GM12878 (cell line): ENCODE results near the gene AFAP1. TPM values are rescaled to one million over a fixed set of nuclear protein-coding genes. Genes with fewer than 3 reads are reported as not detected.

Source experiments
- ATAC-seq: fragments of 200-7000 bp; cut with Tn5 transposase; 3 replicates; pipeline ENCODE4 v1.9.1; 2020; ENCODE audit warnings: mild to moderate bottlenecking, moderate library complexity
- BruUV-seq: library from RNA; stranded (reverse); fragments of 400-500 nt; replicated peaks from 2 replicates; lab custom pipeline; 2021; lab: Mats Ljungman, UMichigan
- CTCF ChIA-PET: fragments of 300-600 bp; sonication (Branson Sonifier 250); formaldehyde crosslinking; extraction: SDS; loops from one replicate; lab custom pipeline; 2021; ENCODE audit warnings: inconsistent platforms; lab: Yijun Ruan, JAX
- POLR2A ChIA-PET: fragments of 350-600 bp; formaldehyde crosslinking; extraction: SDS; loops from one replicate; lab custom pipeline; 2021; ENCODE audit warnings: inconsistent platforms; lab: Charles Lee
- RAD21 ChIA-PET: fragments of 300-600 bp; sonication (Branson Sonifier 250); formaldehyde crosslinking; loops from one replicate; lab custom pipeline; 2023; ENCODE audit warnings: antibody characterized with exemption; ENCODE audit not compliant: unreplicated experiment; lab: Charles Lee
- SMC1A ChIA-PET: fragments of 300-600 bp; sonication (Branson Sonifier 250); formaldehyde crosslinking; loops from one replicate; lab custom pipeline; 2023; ENCODE audit not compliant: unreplicated experiment, uncharacterized antibody; lab: Charles Lee
- DNase-seq: peaks from one replicate; pipeline ENCODE4 v3.0.0-alpha.2; 2011; ENCODE audit warnings: low read depth, low spot score
- FAIRE-seq: peaks from 3 replicates; lab custom pipeline; 2011; peaks lifted over from hg19 to GRCh38; lab: Jason Lieb, UNC
- H2AFZ ChIP-seq: 2 replicates; pipeline ENCODE4 v1.6.0; 2011; ENCODE audit warnings: low read depth, low read length, control low read depth; ENCODE audit not compliant: control insufficient read depth
- H3K27ac ChIP-seq: 2 replicates; pipeline ENCODE4 v1.5.1; 2011; ENCODE audit warnings: control low read depth; ENCODE audit not compliant: control insufficient read depth, insufficient read depth
- H3K27me3 ChIP-seq, 2 experiments: replicated peaks in 1 of 2; 2 replicates each; pipeline versions ENCODE4 v1.6.0 to v1.6.1; 2011; ENCODE audit warnings: low read length in 1 of 2; ENCODE audit not compliant: control insufficient read depth in 2 of 2, insufficient read depth in 2 of 2
- H3K36me3 ChIP-seq, 2 experiments: 2 replicates each; pipeline ENCODE4 v1.5.1; 2011; ENCODE audit warnings: low read length in 1 of 2; ENCODE audit not compliant: control insufficient read depth in 2 of 2, insufficient read depth in 2 of 2
- H3K4me1 ChIP-seq: 2 replicates; pipeline ENCODE4 v1.6.1; 2011; ENCODE audit warnings: mild to moderate bottlenecking, low read length, moderate library complexity, mixed read lengths; ENCODE audit not compliant: control insufficient read depth, insufficient read depth
- H3K4me2 ChIP-seq: 2 replicates; pipeline ENCODE4 v1.6.0; 2011; ENCODE audit warnings: control low read depth; ENCODE audit not compliant: control insufficient read depth, insufficient read depth
- H3K4me3 ChIP-seq: fragments of 200-600 bp; sonication (generic); 2 replicates; pipeline ENCODE4 v1.5.1; 2016
- H3K79me2 ChIP-seq: 2 replicates; pipeline ENCODE4 v1.6.0; 2011; ENCODE audit warnings: low read length; ENCODE audit not compliant: control insufficient read depth, insufficient read depth
- H3K9ac ChIP-seq: 2 replicates; pipeline ENCODE4 v1.8.0; 2011; ENCODE audit warnings: low read length, control low read depth, mixed read lengths; ENCODE audit not compliant: control insufficient read depth, insufficient read depth
- H3K9me3 ChIP-seq: replicated peaks from 3 replicates; pipeline ENCODE4 v1.5.1; 2011; ENCODE audit warnings: mild to moderate bottlenecking, low read length; ENCODE audit not compliant: control insufficient read depth, insufficient read depth
- H4K20me1 ChIP-seq: 2 replicates; pipeline ENCODE4 v1.6.0; 2011; ENCODE audit not compliant: control insufficient read depth, insufficient read depth
- ATF7 ChIP-seq: fragments of 450-650 bp; IDR thresholded peaks from 2 replicates; pipeline ENCODE4 v1.6.1; 2016; ENCODE audit warnings: low read depth, mild to moderate bottlenecking
- BACH1 ChIP-seq: fragments of 450-650 bp; IDR thresholded peaks from 2 replicates; pipeline ENCODE4 v1.6.1; 2017; ENCODE audit warnings: mild to moderate bottlenecking, borderline replicate concordance
- CHD2 ChIP-seq: IDR thresholded peaks from 2 replicates; pipeline ENCODE4 v1.6.1; 2011; ENCODE audit warnings: low read depth, low read length, improper control_type of control experiment, borderline replicate concordance
- EGR1 ChIP-seq, 2 experiments: IDR thresholded peaks; 1 replicate in 1 of 2; 2 replicates in 1 of 2; pipeline ENCODE4 v1.6.1; 2011 to 2012; ENCODE audit warnings: low read depth in 2 of 2, low read length in 2 of 2, borderline replicate concordance in 1 of 2, mild to moderate bottlenecking in 1 of 2, moderate library complexity in 1 of 2
- EP300 ChIP-seq, 2 experiments: fragments of 150-350 bp in 1 of 2; IDR thresholded peaks; 2 replicates each; pipeline ENCODE4 v1.6.1; 2011 to 2012; ENCODE audit warnings: low read depth in 2 of 2, low read length in 2 of 2, borderline replicate concordance in 1 of 2, improper control_type of control experiment in 1 of 2, inconsistent platforms in 1 of 2; ENCODE audit not compliant: control insufficient read depth in 1 of 2
- MEF2B ChIP-seq: fragments of 450-650 bp; IDR thresholded peaks from 2 replicates; pipeline ENCODE4 v1.6.1; 2018; ENCODE audit warnings: mild to moderate bottlenecking, moderate library complexity; ENCODE audit not compliant: partially characterized antibody, poor library complexity, severe bottlenecking
- POU2F2 ChIP-seq: IDR thresholded peaks from 3 replicates; pipeline ENCODE4 v1.6.1; 2011; ENCODE audit warnings: low read depth, mild to moderate bottlenecking, low read length, borderline replicate concordance
- TCF3 ChIP-seq: IDR thresholded peaks from 2 replicates; pipeline ENCODE4 v1.6.1; 2012; ENCODE audit warnings: low read depth, mild to moderate bottlenecking, low read length, borderline replicate concordance; ENCODE audit not compliant: insufficient read depth
- WRNIP1 ChIP-seq: IDR thresholded peaks from 2 replicates; pipeline ENCODE4 v1.6.1; 2011; ENCODE audit warnings: low read depth, low read length, improper control_type of control experiment, borderline replicate concordance
- ZNF622 ChIP-seq: fragments of 450-650 bp; IDR thresholded peaks from 2 replicates; pipeline ENCODE4 v1.6.1; 2017; ENCODE audit warnings: mild to moderate bottlenecking, inconsistent platforms
- ZZZ3 ChIP-seq: IDR thresholded peaks from 2 replicates; pipeline ENCODE4 v1.6.1; 2011; ENCODE audit warnings: low read depth; ENCODE audit not compliant: control insufficient read depth, insufficient read length
- WGBS: methylation state at CpG from one replicate; pipeline ENCODE4 v1.1.6; 2016; ENCODE audit warnings: low lambda C conversion rate; ENCODE audit not compliant: insufficient replicate concordance, insufficient coverage; ENCODE audit errors: missing lambda C conversion rate; 5-methylcytosine and 5-hydroxymethylcytosine counted together
- in situ Hi-C: fragments of 300-500 bp; cut with MboI; formaldehyde crosslinking; loops from 9 replicates; pipeline ENCODE4 v1.14.3; 2018; ENCODE audit warnings: mixed read lengths
- intact Hi-C: fragments of 100-400 bp; cut with micrococcal nuclease; formaldehyde crosslinking; loops from one replicate; pipeline ENCODE4 v1.14.2; 2022; ENCODE audit not compliant: unreplicated experiment
- polyA plus RNA-seq, 11 experiments: library from polyadenylated mRNA; depleted of rRNA in 4 of 11; unstranded in 6 of 11; stranded (reverse) in 5 of 11; fragments of >200 nt; fragmentation: Nextera tagmentation in 4 of 11; fragmentation: Illumina TruSeq in 1 of 11; extraction: Ambion mirVana in 4 of 11; extraction: Trizol in 1 of 11; gene quantifications; 1 replicate in 1 of 11; 2 replicates in 10 of 11; pipeline versions ENCODE4 v1.2.1 to v1.2.3, GENCODE V29; 2011 to 2016; ENCODE audit warnings: inconsistent platforms in 2 of 11, missing spikeins in 2 of 11, low read depth in 1 of 11
- total RNA-seq, 4 experiments: library from RNA; depleted of rRNA in 3 of 4; stranded (reverse); fragments of >200 nt in 3 of 4; fragmentation: Illumina TruSeq in 1 of 4; extraction: Trizol in 1 of 4; gene quantifications; 2 replicates each; pipeline versions ENCODE4 v1.2.1 to v1.2.3, GENCODE V29; 2013 to 2021
- TF ChIP-seq, protein P1 (sequence below): fragments of 450-650 bp; IDR thresholded peaks from 2 replicates; pipeline ENCODE4 v1.6.1; 2016; ENCODE audit warnings: mild to moderate bottlenecking
- TF ChIP-seq, protein P2 (sequence below): IDR thresholded peaks from 2 replicates; pipeline ENCODE4 v1.6.1; 2012; ENCODE audit warnings: low read length, inconsistent platforms

The AFAP1 gene
- total and polyA plus RNA-seq, 10 of the 15 experiments (the other 5 are each of a cell fraction or from before 2014, with no cell fraction given): 0.02 to 0.23 (median 0.09) TPM; not detected in 1

DNA sequence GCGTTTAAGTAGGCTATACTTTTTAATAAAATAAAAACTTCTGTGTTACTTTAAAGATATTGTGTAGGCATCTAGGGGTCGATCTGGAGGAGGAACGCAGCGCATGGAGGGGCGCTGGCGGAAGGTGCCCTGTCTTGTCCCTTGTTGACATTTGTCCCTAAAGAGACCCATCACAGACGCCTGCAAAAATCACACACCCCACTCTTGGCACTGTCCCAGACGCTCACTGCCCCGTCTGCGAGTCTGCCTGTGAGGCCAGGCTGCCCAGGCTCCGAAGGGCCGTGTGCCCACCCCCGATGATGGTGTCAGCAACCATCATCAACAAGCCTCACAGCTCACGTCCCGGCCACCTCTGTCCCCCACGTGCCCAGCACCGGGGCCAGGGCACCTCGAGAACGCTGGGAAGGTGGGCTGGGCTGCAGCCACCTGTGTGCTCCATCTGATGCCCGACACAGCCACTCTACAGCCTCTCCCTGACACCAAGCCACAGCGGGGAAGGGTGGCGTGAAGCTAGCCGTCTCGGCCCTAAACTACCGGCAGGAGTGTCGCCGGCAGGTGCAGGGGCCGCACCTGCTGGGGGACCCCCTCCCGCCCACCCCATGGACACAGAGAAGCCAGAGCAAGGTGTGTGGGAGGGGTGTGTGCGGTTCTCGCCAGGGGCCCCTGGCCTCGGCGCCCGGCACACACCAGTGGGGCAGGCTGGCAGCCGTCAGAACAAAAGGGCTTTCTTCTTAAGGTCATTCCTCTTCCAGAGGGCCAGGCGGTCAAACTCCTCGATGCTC, 26.8 kb upstream of the AFAP1 start:
- H3K9me3 ChIP-seq: no peaks in the 10 kb centered on the region
- RAD21 ChIA-PET: no interaction called here
- H3K9ac ChIP-seq: no peak overlapping the region
- peaks cover 30% of the 10 kb centered on the region for H3K4me1 ChIP-seq
- TF ChIP-seq WRNIP1 (no peak), ZZZ3 (no peak), ATF7 (no peak), ZNF622 (no peak), TCF3 (no peak), EP300 (IDR thresholded peaks at IDR 0.05; ENCODE audit: borderline replicate concordance in 1 of 2, control insufficient read depth in 1 of 2, low read depth in 2 of 2, low read length in 2 of 2) (no peak), POU2F2 (no peak), EGR1 (IDR thresholded peaks at IDR 0.05; ENCODE audit: borderline replicate concordance in 1 of 2, low read depth in 2 of 2, low read length in 2 of 2) (no peak), CHD2 (no peak), MEF2B (no peak), BACH1 (no peak)
- TF ChIP-seq, protein P1, sequence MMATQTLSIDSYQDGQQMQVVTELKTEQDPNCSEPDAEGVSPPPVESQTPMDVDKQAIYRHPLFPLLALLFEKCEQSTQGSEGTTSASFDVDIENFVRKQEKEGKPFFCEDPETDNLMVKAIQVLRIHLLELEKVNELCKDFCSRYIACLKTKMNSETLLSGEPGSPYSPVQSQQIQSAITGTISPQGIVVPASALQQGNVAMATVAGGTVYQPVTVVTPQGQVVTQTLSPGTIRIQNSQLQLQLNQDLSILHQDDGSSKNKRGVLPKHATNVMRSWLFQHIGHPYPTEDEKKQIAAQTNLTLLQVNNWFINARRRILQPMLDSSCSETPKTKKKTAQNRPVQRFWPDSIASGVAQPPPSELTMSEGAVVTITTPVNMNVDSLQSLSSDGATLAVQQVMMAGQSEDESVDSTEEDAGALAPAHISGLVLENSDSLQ: no peak
- TF ChIP-seq, protein P2, sequence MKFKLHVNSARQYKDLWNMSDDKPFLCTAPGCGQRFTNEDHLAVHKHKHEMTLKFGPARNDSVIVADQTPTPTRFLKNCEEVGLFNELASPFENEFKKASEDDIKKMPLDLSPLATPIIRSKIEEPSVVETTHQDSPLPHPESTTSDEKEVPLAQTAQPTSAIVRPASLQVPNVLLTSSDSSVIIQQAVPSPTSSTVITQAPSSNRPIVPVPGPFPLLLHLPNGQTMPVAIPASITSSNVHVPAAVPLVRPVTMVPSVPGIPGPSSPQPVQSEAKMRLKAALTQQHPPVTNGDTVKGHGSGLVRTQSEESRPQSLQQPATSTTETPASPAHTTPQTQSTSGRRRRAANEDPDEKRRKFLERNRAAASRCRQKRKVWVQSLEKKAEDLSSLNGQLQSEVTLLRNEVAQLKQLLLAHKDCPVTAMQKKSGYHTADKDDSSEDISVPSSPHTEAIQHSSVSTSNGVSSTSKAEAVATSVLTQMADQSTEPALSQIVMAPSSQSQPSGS: no peak
- ATAC-seq: no peak
- H3K4me2 ChIP-seq: no peak overlapping the region
- SMC1A ChIA-PET: no interaction called here
- H2AFZ ChIP-seq: no peak overlapping the region
- no peaks in the 10 kb centered on the region for H3K27me3 ChIP-seq
- WGBS: 41% methylated on average over 32 of the region's 37 CpGs
- BruUV-seq: no TSS peak
- DNase-seq: no peak
- H3K27ac ChIP-seq: no peak overlapping the region
- intact Hi-C loops (no loop called here), in situ Hi-C loops (no loop called here)
- no peaks in the 10 kb centered on the region for H4K20me1 ChIP-seq
- no peaks in the 10 kb centered on the region for H3K36me3 ChIP-seq
- no peak for FAIRE-seq
- H3K4me3 ChIP-seq: no peak overlapping the region
- no peaks in the 10 kb centered on the region for H3K79me2 ChIP-seq
- CTCF ChIA-PET: interaction anchor here (0.7 to 1.9 kb wide), 2 partner anchors 7 to 163 kb away, joined by 5 to 6 read pairs; no protein-coding TSS in a partner anchor
- POLR2A ChIA-PET: no interaction called here
